Activated CD4-positive, alpha-beta T cell treated with anti-CD3 and anti-CD28 coated beads for 36 hours (primary cell): ENCODE data around the gene C17orf107. TPM values are rescaled to one million over a fixed set of nuclear protein-coding genes. Genes with fewer than 3 reads are reported as not detected.
"Not testable (repeated sequence)": the region's sequence is repeated elsewhere in the genome, so short reads cannot be mapped to it uniquely, and the experiment has no call there.

Experiments
- ATAC-seq: fragments of 200-7000 bp; cut with Tn5 transposase; one replicate; pipeline ENCODE4 v1.10.0; 2021; ENCODE audit warnings: mild to moderate bottlenecking, moderate library complexity
- CTCF ChIA-PET: fragments of 350-600 bp; sonication (Branson Sonifier 250); formaldehyde crosslinking; loops from one replicate; lab custom pipeline; 2021; ENCODE audit warnings: antibody characterized with exemption; lab: Charles Lee
- POLR2A ChIA-PET: fragments of 350-600 bp; sonication (Branson Sonifier 250); formaldehyde crosslinking; loops from one replicate; lab custom pipeline; 2021; ENCODE audit warnings: antibody characterized with exemption, inconsistent platforms; lab: Charles Lee
- DNase-seq: peaks from one replicate; pipeline ENCODE4 v3.0.0-alpha.2; 2020
- H3K27ac Mint-ChIP-seq: one replicate; pipeline ENCODE4 v1.8.0; 2021; ENCODE audit warnings: mixed read lengths
- H3K27me3 Mint-ChIP-seq: one replicate; pipeline ENCODE4 v1.8.0; 2021; ENCODE audit warnings: mixed read lengths
- H3K36me3 Mint-ChIP-seq: one replicate; pipeline ENCODE4 v1.8.0; 2021; ENCODE audit warnings: low read depth, mixed read lengths
- H3K4me1 Mint-ChIP-seq: one replicate; pipeline ENCODE4 v1.8.0; 2021; ENCODE audit warnings: mixed read lengths
- H3K4me3 Mint-ChIP-seq: one replicate; pipeline ENCODE4 v1.8.0; 2021; ENCODE audit warnings: mild to moderate bottlenecking, moderate library complexity, mixed read lengths
- H3K9me3 Mint-ChIP-seq: one replicate; pipeline ENCODE4 v1.8.0; 2021; ENCODE audit warnings: low read depth, mixed read lengths
- intact Hi-C, 2 experiments: fragments of 100-400 bp; cut with DNase I in 1 of 2; cut with micrococcal nuclease in 1 of 2; formaldehyde crosslinking; loops; one replicate each; pipeline versions ENCODE4 v1.14.2 to v1.15.1; 2022 to 2024; cut with DNase I, micrococcal nuclease
- total RNA-seq, 2 experiments: library from RNA; stranded (reverse); gene quantifications; one replicate each; pipeline ENCODE4 v1.2.3, GENCODE V29; 2021

Gene C17orf107
- total RNA-seq, 2 experiments from 2014 or later, result 2.6 to 2.8 TPM

- Mint-ChIP-seq H3K4me3 (no peak overlapping the region), H3K36me3 (no peaks in the 10 kb centered on the region), H3K27me3 (no peaks in the 10 kb centered on the region), H3K27ac (no peak overlapping the region), H3K4me1 (no peaks in the 10 kb centered on the region), H3K9me3 (no peaks in the 10 kb centered on the region)
- DNase-seq (no peak), ATAC-seq (peak; percentile 23)
- intact Hi-C loops, result no loop called here
- ChIA-PET POLR2A (no interaction called here), CTCF (interaction anchor here (0.8 kb wide), 2 partner anchors 11 to 36 kb away, joined by 3 read pairs; no protein-coding TSS in a partner anchor)
Measured at GRCh38 chr17:4920351-4921048, 21.2 kb downstream of the C17orf107 start.

DNA sequence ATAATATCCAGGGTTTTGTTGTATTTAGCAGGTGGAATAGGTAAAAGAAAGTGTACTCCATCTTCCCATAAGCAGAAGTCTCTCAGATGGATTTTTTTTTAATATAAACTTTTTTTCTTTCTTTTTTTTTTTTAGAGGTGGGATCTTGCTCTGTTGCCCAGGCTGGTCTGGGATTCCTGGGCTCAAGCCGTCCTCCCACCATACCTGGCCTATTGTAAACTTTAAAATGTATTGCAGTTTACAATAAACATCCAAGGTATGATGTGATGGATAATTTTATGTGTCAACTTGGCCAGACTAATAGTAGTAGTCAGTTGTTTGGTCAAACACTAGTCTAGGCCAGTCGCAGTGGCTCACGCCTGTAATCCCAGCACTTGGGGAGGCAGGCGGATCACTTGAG lies 22.0 kb downstream of the C17orf107 start:
- no peaks in the 10 kb centered on the region for H3K27me3 Mint-ChIP-seq
- ATAC-seq (no peak), DNase-seq (no peak)
- H3K36me3 Mint-ChIP-seq, result peaks cover under 1% of the 10 kb centered on the region
- H3K9me3 Mint-ChIP-seq, result no peaks in the 10 kb centered on the region
- POLR2A ChIA-PET, result interaction anchor here (0.6 kb wide), 1 partner anchor 13 kb away, joined by 3 read pairs; no protein-coding TSS in a partner anchor
- CTCF ChIA-PET, result no interaction called here
- peaks cover under 1% of the 10 kb centered on the region for H3K4me1 Mint-ChIP-seq
- intact Hi-C loops, result no loop called here
- H3K4me3 Mint-ChIP-seq, result no peak overlapping the region
- H3K27ac Mint-ChIP-seq, result no peak overlapping the region

- H3K4me3 Mint-ChIP-seq, DNase-seq, H3K4me1 Mint-ChIP-seq, intact Hi-C loops, H3K9me3 Mint-ChIP-seq, POLR2A ChIA-PET, ATAC-seq, H3K27me3 Mint-ChIP-seq: not testable (repeated sequence)
- CTCF ChIA-PET, result interaction anchor here (0.8 kb wide), 1 partner anchor 18 kb away, joined by 4 read pairs; no protein-coding TSS in a partner anchor
- H3K36me3 Mint-ChIP-seq, result peaks cover 16% of the 10 kb centered on the region
- H3K27ac Mint-ChIP-seq, result peak overlapping the region; percentile 4
Measured at GRCh38 chr17:4926577-4927335, 27.4 kb downstream of the C17orf107 start.

DNA sequence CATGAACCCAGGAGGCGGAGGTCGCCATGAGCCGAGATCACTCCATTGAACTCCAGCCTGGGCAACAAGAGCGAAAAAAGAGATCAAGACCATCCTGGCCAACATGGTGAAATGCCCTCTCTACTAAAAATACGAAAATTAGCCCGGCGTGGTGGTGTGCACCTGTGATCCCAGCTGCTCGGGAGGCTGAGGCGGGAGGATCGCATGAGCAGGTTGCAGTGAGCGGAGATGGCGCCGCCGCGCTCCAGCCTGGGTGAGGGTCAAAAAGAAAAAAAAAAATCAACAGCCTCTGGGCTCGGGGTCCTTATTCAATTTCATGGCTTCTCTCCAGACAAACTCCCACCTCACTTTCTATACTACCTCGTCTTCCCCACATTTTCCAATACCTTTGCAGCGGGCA lies 29.5 kb downstream of the C17orf107 start:
- ChIA-PET POLR2A (no interaction called here), CTCF (interaction anchor here (1.1 kb wide), 1 partner anchor 26 kb away, joined by 3 read pairs; the partner anchor contains the start of gene CHRNE)
- ATAC-seq, result no peak
- intact Hi-C loops, result no loop called here
- Mint-ChIP-seq H3K36me3 (peaks cover 22% of the 10 kb centered on the region), H3K27me3 (no peaks in the 10 kb centered on the region), H3K9me3 (no peaks in the 10 kb centered on the region), H3K27ac (no peak overlapping the region), H3K4me1 (peaks cover 14% of the 10 kb centered on the region), H3K4me3 (no peak overlapping the region)
- no peak for DNase-seq

GRCh38 chr17:4931963-4932362 lies 32.6 kb downstream of the C17orf107 start, which contains the start of gene GP1BA:
Gene GP1BA, plus strand, starts transcription at chr17:4932277. Its CDS starts 328 bp downstream, at chr17:4932605.
- Mint-ChIP-seq H3K9me3 (no peaks in the 10 kb centered on the region), H3K4me1 (peaks cover 17% of the 10 kb centered on the region), H3K27me3 (no peaks in the 10 kb centered on the region), H3K4me3 (no peak within 1 kb of the TSS), H3K36me3 (peaks cover 24% of the 10 kb centered on the region), H3K27ac (no peak within 1 kb of the TSS)
- ChIA-PET POLR2A (no interaction called here), CTCF (interaction anchor here (0.8 kb wide), 1 partner anchor 35 kb away, joined by 3 read pairs; the partner anchor contains the start of gene SPAG7)
- intact Hi-C loops, result no loop called here
- DNase-seq (no peak), ATAC-seq (no peak)

GRCh38 chr17:4932756-4933155 lies 33.4 kb downstream of the C17orf107 start:
- DNase-seq (no peak), ATAC-seq (no peak)
- intact Hi-C loops, result no loop called here
- ChIA-PET CTCF (interaction anchor here (0.6 kb wide), 1 partner anchor 52 kb away, joined by 3 read pairs; no protein-coding TSS in a partner anchor), POLR2A (interaction anchor here (0.6 kb wide), 1 partner anchor 25 kb away, joined by 3 read pairs; no protein-coding TSS in a partner anchor)
- H3K9me3 Mint-ChIP-seq, result no peaks in the 10 kb centered on the region
- peaks cover 14% of the 10 kb centered on the region for H3K4me1 Mint-ChIP-seq
- H3K36me3 Mint-ChIP-seq, result peaks cover 29% of the 10 kb centered on the region
- H3K4me3 Mint-ChIP-seq, result no peak overlapping the region
- H3K27ac Mint-ChIP-seq, result no peak overlapping the region
- H3K27me3 Mint-ChIP-seq, result no peaks in the 10 kb centered on the region

GRCh38 chr17:4933646-4934045 lies 34.3 kb downstream of the C17orf107 start:
- H3K4me1 Mint-ChIP-seq, result peaks cover 23% of the 10 kb centered on the region
- no peaks in the 10 kb centered on the region for H3K9me3 Mint-ChIP-seq
- ChIA-PET CTCF (interaction anchor here (1.0 kb wide), 1 partner anchor 9 kb away, joined by 3 read pairs; no protein-coding TSS in a partner anchor), POLR2A (interaction anchor here (0.6 kb wide), 1 partner anchor 12 kb away, joined by 3 read pairs; no protein-coding TSS in a partner anchor)
- ATAC-seq (no peak), DNase-seq (no peak)
- H3K27me3 Mint-ChIP-seq, result no peaks in the 10 kb centered on the region
- H3K4me3 Mint-ChIP-seq, result no peak overlapping the region
- peaks cover 38% of the 10 kb centered on the region for H3K36me3 Mint-ChIP-seq
- peak overlapping the region; percentile 59 for H3K27ac Mint-ChIP-seq
- intact Hi-C loops, result loop anchor here in 1 of 2 experiments (1.0 kb wide), 1 partner anchor 24 kb away; no protein-coding TSS in a partner anchor

- CTCF ChIA-PET, result interaction anchor here (0.6 to 1.0 kb wide), 3 partner anchors 10 to 70 kb away, joined by 3 read pairs; no protein-coding TSS in a partner anchor
- ATAC-seq (peak; percentile 63), DNase-seq (no peak)
- Mint-ChIP-seq H3K9me3 (no peaks in the 10 kb centered on the region), H3K4me1 (peaks cover 27% of the 10 kb centered on the region), H3K27me3 (no peaks in the 10 kb centered on the region), H3K36me3 (peaks cover 39% of the 10 kb centered on the region), H3K4me3 (no peak overlapping the region), H3K27ac (peak overlapping the region; percentile 59)
- POLR2A ChIA-PET, result interaction anchor here (0.6 kb wide), 1 partner anchor 13 kb away, joined by 3 read pairs; no protein-coding TSS in a partner anchor
- intact Hi-C loops, result loop anchor here in 1 of 2 experiments (1.0 kb wide), 1 partner anchor 25 kb away; no protein-coding TSS in a partner anchor
Measured at GRCh38 chr17:4934173-4934979, 35.0 kb downstream of the C17orf107 start.

DNA sequence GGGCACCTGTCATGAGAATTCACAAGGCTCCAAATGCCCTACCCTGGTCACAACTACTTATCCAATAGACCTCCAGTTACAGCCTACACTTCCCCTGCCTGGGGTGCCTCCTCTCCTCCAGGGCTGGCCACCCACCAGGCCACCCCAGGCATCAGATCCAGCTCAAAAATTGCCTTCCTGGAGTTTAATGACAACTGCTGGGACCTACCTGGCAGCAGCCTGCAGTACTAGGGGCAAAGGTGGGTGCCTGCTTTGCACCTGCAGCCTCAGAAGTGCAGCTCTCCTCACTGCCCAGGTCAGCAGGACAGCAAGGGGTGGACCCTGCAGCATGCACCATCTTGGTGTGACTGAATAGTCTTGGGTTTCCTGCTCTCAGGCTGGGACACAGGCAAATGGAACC lies 36.3 kb downstream of the C17orf107 start:
- Mint-ChIP-seq H3K4me1 (peaks cover 27% of the 10 kb centered on the region), H3K36me3 (peaks cover 44% of the 10 kb centered on the region), H3K27me3 (no peaks in the 10 kb centered on the region), H3K9me3 (no peaks in the 10 kb centered on the region), H3K27ac (no peak overlapping the region), H3K4me3 (no peak overlapping the region)
- ATAC-seq (no peak), DNase-seq (no peak)
- CTCF ChIA-PET, result no interaction called here
- POLR2A ChIA-PET, result no interaction called here
- intact Hi-C loops, result no loop called here

- Mint-ChIP-seq H3K27ac (no peak overlapping the region), H3K36me3 (peaks cover 47% of the 10 kb centered on the region)
Measured at GRCh38 chr17:4936436-4936835, 37.1 kb downstream of the C17orf107 start.

More at GRCh38 chr17:4936436-4936835, 37.1 kb downstream of the C17orf107 start:
- peaks cover 31% of the 10 kb centered on the region for H3K4me1 Mint-ChIP-seq
- no peaks in the 10 kb centered on the region for H3K9me3 Mint-ChIP-seq
- intact Hi-C loops, result no loop called here
- ChIA-PET CTCF (interaction anchor here (0.7 kb wide), 1 partner anchor 114 kb away, joined by 3 read pairs; no protein-coding TSS in a partner anchor), POLR2A (no interaction called here)
- no peak for DNase-seq
- no peaks in the 10 kb centered on the region for H3K27me3 Mint-ChIP-seq
- ATAC-seq, result no peak
- H3K4me3 Mint-ChIP-seq, result no peak overlapping the region
